ENCODE results near the gene KHDC4.

Gene KHDC4

GRCh38 chr1:155968670-155969069, 34.5 kb upstream of the KHDC4 start:
- DNase-seq, result no peak

GRCh38 chr1:155968051-155968400, 33.8 kb upstream of the KHDC4 start:
- DNase-seq, result no peak

DNA sequence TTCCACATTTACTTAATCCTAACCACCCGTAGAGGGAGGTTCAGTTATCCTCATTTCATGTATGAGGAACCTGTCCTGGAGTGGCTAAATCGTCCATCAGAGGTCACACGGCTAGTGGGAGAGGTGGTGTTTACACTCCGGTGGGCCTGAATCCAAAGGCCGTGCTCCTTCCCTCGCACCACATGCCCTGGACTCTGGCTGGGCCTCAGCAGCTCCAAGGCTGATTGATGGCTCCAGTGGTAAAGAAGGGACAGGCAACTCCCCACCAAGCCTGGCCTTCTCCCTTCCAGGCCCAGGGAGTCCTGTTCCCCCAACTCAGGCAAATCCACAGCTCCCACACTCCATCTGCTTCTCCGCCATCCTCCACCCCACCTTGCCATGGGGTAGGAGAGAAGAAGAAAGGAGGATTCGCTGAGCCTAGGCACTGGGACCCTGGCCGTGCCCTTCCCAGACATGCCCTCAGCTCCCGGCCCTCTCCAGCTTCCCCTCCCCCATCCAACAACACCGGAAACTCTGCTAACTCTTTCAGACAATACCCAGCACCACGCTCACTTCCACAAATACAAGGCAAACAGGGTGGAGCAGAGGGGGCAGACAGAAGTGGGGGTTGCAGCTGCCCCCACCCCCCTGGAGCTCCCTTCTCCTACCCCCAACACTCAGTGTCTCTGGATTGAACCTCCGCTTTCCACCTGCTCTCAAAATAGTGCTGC, 33.3 kb upstream of the KHDC4 start:
- no peak for DNase-seq

DNA sequence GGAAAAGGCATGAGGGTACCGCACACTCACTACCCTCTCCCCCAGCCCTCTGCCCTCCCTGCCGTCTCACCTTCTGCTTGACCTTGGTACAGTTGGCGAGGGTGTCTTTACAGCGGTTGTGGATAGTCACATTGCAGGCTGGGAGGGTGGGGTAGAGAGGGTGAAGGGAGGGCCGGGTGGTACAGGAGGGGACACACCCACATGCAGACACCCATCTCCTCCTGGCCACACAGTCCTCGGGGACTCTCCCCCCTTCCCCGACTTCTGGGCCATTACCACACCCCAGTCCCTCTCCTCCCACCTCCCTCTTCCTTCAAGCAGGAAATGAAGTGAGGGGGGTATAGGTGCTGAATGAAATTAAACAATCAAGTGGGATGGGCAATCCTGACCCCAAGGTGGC, 32.5 kb upstream of the KHDC4 start:
- no peak for DNase-seq

- DNase-seq, result no peak
Measured at GRCh38 chr1:155966135-155966534, 31.9 kb upstream of the KHDC4 start.

- DNase-seq, result no peak
Measured at GRCh38 chr1:155964193-155964592, 30.0 kb upstream of the KHDC4 start.

DNA sequence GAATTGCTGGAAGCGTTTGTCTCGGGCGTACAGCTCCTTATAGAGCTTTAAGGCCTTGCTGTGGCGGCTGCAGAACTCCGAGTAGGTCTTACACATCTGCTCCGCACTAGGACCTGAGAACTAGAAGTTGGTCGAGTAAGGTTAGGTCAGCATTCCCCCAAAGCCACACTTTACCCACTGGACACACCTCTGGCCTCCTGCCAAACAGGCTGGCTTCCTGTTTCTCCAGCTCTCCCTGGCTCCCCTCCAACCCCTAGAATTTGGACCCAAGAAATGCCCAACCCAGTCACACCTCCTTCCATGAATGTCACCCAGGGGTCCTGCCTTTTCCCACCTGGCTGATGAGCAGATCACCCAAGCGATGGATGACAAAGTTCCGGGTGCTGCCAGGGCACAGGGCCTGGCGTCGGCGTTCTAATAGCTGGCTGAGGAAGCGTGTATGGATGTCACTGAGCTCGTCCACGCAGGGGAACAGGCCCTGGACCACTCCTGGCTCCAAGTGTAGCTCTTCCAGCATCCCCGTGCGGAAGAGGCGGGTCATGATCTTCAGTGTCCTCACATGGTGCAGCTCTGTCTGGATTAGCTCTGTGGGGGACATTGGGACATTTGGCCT, 28.5 kb upstream of the KHDC4 start:
- no peak for DNase-seq

DNA sequence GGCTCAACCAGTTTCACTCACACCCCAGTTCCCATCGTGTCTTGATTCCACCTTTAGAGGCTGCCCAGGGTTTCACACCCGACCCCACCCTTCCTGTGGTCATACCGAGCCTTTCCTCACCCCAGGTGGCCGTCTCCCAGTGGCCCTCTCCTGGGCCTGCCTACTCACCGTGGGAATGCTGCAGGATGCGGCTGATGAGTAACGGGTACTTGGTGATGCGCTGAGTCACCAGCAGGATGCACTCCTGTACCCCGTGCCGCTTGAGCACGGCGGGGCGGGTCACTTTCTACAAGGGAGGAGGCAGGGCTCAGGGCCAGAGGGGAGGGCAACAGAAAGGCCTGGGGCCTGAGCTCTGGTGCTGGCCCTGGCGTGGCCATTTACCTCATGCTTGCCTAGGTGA, 27.7 kb upstream of the KHDC4 start:
- DNase-seq, result no peak

GRCh38 chr1:155960081-155960745, 26.0 kb upstream of the KHDC4 start:
- DNase-seq, result no peak

GRCh38 chr1:155957411-155957915, 23.2 kb upstream of the KHDC4 start:
- no peak for DNase-seq

DNA sequence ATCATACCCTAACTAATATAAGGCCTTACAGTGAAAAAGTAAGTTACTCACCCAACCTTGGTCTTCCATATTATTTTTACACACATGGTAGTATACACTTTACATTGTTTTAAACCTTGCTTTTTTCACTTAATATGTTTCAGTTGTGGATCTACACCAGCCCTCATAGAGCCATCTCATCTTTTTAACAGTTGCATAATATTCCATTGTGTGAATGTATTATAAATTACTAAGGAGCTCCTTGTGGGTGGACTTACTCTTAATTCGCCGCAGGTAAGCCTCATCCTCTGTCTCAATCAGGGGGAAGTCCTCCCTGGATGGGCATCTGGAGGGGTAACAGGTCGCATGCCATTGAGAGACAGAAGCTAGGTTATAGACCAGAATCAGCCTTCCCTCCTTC, 20.4 kb upstream of the KHDC4 start:
- DNase-seq, result no peak

- no peak for DNase-seq
Measured at GRCh38 chr1:155952505-155952890, 18.3 kb upstream of the KHDC4 start.

DNA sequence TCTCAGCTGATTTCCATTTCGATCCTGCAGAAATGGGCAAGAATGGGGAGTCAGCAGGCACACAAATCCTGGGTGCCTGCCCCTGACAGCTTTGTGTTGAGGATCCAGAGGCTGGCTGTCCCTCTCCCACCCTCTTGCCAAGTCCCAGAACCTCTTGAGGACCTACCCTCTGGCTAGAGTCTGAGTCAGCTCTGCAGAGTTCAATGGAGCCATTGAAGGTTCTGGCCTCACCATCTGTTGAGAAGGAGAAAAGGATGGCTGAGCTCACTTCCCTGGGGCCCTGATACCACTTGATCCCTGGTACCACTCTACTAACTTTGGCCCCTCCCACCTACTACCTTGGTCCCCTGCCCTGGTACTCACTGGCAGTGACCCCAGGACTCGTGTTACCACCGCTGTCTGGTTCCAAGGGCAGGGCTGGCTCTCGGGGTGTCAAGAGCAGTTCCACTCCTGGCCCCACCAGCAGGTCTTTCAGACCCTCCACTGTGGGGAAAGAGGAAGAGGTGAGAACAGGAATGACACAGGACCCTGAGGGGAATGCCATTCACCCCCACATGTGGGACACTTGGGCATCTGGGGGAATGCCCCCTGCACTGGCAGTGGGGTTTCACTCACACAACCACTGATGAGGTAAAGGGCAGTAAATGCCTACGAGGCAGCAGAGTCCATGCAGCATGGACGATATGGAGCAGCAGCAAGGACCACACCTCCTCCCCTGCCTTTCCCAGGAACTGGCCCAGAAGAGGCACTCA, 17.7 kb upstream of the KHDC4 start:
- no peak for DNase-seq

GRCh38 chr1:155950829-155951228, 16.6 kb upstream of the KHDC4 start:
- no peak for DNase-seq

- no peak for DNase-seq
Measured at GRCh38 chr1:155947741-155948140, 13.5 kb upstream of the KHDC4 start.

DNA sequence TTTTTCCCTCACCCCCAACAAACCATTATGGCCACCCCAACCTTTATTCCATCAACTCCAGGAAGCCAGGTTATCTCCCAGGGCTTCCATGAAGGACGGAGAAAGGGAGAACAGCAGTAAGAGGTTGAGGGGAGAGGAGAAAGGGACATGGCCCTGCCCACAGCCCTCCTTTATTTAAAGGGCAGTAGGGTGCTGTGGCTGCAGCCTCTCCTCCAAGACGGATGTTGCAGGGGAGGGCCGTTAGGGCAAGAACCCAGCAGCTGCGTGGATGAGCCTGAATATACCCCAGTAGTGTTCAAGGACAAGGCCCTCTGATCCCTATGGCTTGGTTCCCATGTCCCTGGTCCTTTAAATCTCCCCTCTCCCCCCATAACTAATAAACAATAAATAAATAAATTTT, 13.1 kb upstream of the KHDC4 start:
- DNase-seq, result no peak

DNA sequence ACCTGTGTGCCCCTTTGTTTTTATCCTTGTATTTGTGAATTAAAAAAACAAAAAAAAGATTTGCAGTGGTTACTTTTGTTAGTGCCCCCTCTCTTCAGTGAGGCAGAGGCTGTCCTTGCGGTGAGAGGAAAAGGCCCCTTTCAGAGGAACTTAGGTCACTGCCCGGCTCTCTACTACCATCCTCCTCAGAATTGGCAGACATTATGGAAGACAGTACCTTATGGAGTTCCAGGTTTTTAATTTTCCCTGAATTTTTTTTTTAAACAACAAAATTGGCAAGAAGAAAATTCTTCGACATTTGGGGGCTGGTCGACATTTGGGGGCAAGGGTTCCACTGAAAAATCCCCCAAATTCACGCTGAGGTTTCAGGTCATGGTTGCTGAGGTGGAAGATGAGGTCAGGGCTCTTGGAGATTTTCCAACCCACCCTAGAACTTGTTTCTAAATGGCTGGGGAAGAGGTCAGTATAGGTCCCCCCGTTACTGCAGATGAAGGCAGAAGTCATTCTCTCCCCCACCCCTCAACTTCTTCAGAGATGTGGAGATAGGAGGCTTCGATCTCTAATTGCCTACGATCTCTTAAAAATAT, 12.5 kb upstream of the KHDC4 start:
- no peak for DNase-seq

DNA sequence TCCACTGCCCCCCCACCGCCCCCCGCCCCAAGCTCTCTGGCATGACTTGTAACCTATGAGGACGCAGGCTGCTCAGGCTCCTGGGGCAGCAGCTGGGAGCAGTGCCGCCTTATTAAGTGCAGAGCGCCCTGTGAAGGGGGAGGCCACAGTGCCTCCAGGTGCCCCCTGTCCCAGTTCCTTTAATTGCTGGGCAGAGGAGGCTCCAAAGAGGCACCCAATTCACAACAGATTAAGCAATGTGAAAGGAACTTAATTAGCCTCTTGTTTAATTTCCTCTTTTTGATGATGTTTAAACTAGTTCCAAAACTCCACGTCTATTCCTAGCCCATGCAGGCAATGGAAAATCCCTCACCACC, 10.2 kb upstream of the KHDC4 start:
- no peak for DNase-seq

GRCh38 chr1:155942578-155943141, 8.4 kb upstream of the KHDC4 start:
- no peak for DNase-seq

DNA sequence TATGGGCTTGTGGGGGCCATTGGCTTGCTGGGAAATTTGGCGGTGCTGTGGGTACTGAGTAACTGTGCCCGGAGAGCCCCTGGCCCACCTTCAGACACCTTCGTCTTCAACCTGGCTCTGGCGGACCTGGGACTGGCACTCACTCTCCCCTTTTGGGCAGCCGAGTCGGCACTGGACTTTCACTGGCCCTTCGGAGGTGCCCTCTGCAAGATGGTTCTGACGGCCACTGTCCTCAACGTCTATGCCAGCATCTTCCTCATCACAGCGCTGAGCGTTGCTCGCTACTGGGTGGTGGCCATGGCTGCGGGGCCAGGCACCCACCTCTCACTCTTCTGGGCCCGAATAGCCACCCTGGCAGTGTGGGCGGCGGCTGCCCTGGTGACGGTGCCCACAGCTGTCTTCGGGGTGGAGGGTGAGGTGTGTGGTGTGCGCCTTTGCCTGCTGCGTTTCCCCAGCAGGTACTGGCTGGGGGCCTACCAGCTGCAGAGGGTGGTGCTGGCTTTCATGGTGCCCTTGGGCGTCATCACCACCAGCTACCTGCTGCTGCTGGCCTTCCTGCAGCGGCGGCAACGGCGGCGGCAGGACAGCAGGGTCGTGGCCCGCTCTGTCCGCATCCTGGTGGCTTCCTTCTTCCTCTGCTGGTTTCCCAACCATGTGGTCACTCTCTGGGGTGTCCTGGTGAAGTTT, 7.8 kb upstream of the KHDC4 start:
- no peak for DNase-seq

- no peak for DNase-seq
Measured at GRCh38 chr1:155940993-155941844, 7.0 kb upstream of the KHDC4 start, which contains the start of gene RXFP4. RXFP4 (plus strand) TSS chr1:155941638; CDS start chr1:155941710, 72 bp downstream.

Measured in OCI-M1 (cell line).